Hepatocyte (in vitro differentiated cells): ENCODE results near the gene SAMD14. TPM values are rescaled to one million over a fixed set of nuclear protein-coding genes. Genes with fewer than 3 reads are reported as not detected.

Source experiments
- DNase-seq: peaks from one replicate; pipeline ENCODE4 v3.0.0-alpha.2; 2016; ENCODE audit warnings: low spot score
- H2AFZ ChIP-seq: fragments of 200-600 bp; sonication (generic); 2 replicates; pipeline ENCODE4 v1.6.0; 2016; ENCODE audit warnings: antibody characterized with exemption, mild to moderate bottlenecking
- H3K27ac ChIP-seq: fragments of 200-600 bp; sonication (generic); 2 replicates; pipeline ENCODE4 v1.5.1; 2016; ENCODE audit warnings: mild to moderate bottlenecking
- H3K27me3 ChIP-seq: fragments of 200-600 bp; sonication (generic); 2 replicates; pipeline ENCODE4 v1.6.1; 2016
- H3K36me3 ChIP-seq: fragments of 200-600 bp; sonication (generic); replicated peaks from 2 replicates; pipeline ENCODE4 v1.5.1; 2016; ENCODE audit warnings: low read depth; ENCODE audit not compliant: insufficient read depth
- H3K4me1 ChIP-seq: fragments of 200-600 bp; sonication (generic); 2 replicates; pipeline ENCODE4 v1.5.1; 2016; ENCODE audit warnings: mild to moderate bottlenecking, moderate library complexity; ENCODE audit not compliant: insufficient read depth
- H3K4me2 ChIP-seq: fragments of 200-600 bp; sonication (generic); 2 replicates; pipeline ENCODE4 v1.6.0; 2016
- H3K4me3 ChIP-seq: fragments of 200-600 bp; sonication (generic); 2 replicates; pipeline ENCODE4 v1.5.1; 2016; ENCODE audit warnings: mild to moderate bottlenecking
- H3K79me2 ChIP-seq: fragments of 200-600 bp; sonication (generic); 2 replicates; pipeline ENCODE4 v1.6.0; 2017; ENCODE audit warnings: mild to moderate bottlenecking
- H3K9me2 ChIP-seq: fragments of 200-600 bp; sonication (generic); replicated peaks from 2 replicates; pipeline ENCODE4 v1.6.0; 2017; ENCODE audit warnings: mild to moderate bottlenecking; ENCODE audit not compliant: insufficient read depth
- H3K9me3 ChIP-seq: fragments of 200-600 bp; sonication (generic); 2 replicates; pipeline ENCODE4 v1.5.1; 2016; ENCODE audit warnings: low read depth, mild to moderate bottlenecking
- H4K20me1 ChIP-seq: fragments of 200-600 bp; sonication (generic); 2 replicates; pipeline ENCODE4 v1.6.0; 2016; ENCODE audit warnings: mild to moderate bottlenecking; ENCODE audit not compliant: insufficient read depth, poor library complexity, severe bottlenecking
- EZH2 ChIP-seq: fragments of 200-600 bp; sonication (generic); IDR thresholded peaks from 2 replicates; pipeline ENCODE4 v1.6.1; 2016; ENCODE audit warnings: antibody characterized with exemption, mild to moderate bottlenecking, borderline replicate concordance
- EZH2phosphoT487 ChIP-seq: fragments of 200-600 bp; sonication (generic); IDR thresholded peaks from one replicate; pipeline ENCODE4 v1.6.1; 2018; ENCODE audit warnings: antibody characterized with exemption, mild to moderate bottlenecking, low read depth, moderate library complexity; ENCODE audit not compliant: unreplicated experiment, severe bottlenecking
- WGBS: methylation state at CpG from one replicate; pipeline ENCODE4 v1.1.6; 2016; ENCODE audit warnings: low lambda C conversion rate; ENCODE audit errors: missing lambda C conversion rate; 5-methylcytosine and 5-hydroxymethylcytosine counted together
- polyA plus RNA-seq: library from polyadenylated mRNA; unstranded; fragments of >200 nt; fragmentation: Nextera tagmentation; extraction: Ambion mirVana; gene quantifications from 2 replicates; pipeline ENCODE4 v1.2.1, GENCODE V29; 2016
- total RNA-seq: library from RNA; depleted of rRNA; stranded (reverse); fragments of >200 nt; gene quantifications from 2 replicates; pipeline ENCODE4 v1.2.3, GENCODE V29; 2014
- TF ChIP-seq, protein P1 (sequence below): fragments of 200-600 bp; sonication (generic); IDR thresholded peaks from 2 replicates; pipeline ENCODE4 v1.5.1; 2016; ENCODE audit warnings: antibody characterized with exemption, mild to moderate bottlenecking; ENCODE audit not compliant: poor library complexity

Gene SAMD14
- total and polyA plus RNA-seq, 2 experiments from 2014 or later = 3.1 to 4.2 TPM

DNA sequence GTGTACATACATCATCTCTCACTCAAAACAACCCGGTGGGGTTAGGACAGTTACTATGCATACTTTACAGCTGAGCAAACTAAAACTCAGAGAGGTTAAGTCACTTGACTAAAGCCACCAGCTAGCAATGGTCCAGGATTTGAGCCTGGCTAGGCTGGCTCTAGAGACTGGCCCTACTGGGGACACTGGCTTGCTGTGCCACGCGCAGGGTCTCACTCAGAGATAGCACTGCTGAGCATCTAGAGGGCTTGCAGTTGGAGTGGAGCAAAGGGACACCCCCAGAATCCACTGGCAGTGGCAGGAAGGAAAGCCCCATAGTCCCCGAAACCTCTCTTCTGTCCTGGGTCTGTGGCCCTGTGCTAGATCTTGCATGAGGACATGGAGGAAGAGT lies 11.1 kb downstream of the SAMD14 start:
- Histone ChIP-seq H3K4me3 (no peak overlapping the region), H3K79me2 (no peaks in the 10 kb centered on the region), H3K27ac (no peak overlapping the region), H3K9me3 (no peaks in the 10 kb centered on the region), H4K20me1 (no peaks in the 10 kb centered on the region), H3K27me3 (no peaks in the 10 kb centered on the region), H3K4me1 (peaks cover 3% of the 10 kb centered on the region), H3K36me3 (no peaks in the 10 kb centered on the region), H2AFZ (no peak overlapping the region), H3K4me2 (no peak overlapping the region), H3K9me2 (no peaks in the 10 kb centered on the region)
- 93% methylated on average over 4 of the region's 4 CpGs for WGBS
- no peak for TF ChIP-seq EZH2
- TF ChIP-seq, protein P1, sequence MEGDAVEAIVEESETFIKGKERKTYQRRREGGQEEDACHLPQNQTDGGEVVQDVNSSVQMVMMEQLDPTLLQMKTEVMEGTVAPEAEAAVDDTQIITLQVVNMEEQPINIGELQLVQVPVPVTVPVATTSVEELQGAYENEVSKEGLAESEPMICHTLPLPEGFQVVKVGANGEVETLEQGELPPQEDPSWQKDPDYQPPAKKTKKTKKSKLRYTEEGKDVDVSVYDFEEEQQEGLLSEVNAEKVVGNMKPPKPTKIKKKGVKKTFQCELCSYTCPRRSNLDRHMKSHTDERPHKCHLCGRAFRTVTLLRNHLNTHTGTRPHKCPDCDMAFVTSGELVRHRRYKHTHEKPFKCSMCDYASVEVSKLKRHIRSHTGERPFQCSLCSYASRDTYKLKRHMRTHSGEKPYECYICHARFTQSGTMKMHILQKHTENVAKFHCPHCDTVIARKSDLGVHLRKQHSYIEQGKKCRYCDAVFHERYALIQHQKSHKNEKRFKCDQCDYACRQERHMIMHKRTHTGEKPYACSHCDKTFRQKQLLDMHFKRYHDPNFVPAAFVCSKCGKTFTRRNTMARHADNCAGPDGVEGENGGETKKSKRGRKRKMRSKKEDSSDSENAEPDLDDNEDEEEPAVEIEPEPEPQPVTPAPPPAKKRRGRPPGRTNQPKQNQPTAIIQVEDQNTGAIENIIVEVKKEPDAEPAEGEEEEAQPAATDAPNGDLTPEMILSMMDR = no peak
- no peak for TF ChIP-seq EZH2phosphoT487
- DNase-seq = no peak

DNA sequence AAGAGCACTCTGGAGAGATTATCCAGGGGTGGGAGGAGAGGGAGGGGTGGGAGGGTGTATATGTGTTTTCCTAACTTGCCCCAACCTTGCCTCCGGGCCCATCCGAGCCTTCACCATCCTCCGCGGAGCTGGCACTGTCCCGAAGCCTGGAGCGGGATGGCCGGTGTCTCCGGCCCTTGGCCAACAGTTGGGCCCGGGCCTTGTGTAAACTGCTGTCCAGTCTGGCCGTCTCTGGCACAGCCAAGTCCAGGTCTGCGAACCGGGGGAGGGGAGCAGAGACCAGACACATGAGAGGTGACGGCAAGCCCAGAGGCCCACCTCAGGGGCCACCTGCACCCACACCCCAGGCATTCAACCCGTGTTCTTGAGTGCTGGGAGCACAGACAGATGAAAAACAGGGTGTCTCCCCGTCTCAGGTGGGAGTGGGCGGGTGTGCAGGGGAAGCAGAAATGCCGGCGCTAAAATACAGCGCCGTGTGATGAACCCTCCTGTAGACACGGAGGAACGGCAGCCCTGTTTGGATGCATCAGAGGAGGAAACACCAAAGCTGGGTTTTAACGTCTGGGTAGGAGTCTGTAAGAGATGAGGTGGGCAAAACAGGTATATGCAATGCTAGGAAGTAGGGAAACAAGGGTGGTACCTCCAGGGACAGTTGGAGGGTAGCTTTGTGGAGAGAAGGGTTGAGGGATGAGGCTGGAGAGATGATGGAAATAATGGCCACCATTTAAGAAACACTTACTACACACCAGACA lies 11.7 kb downstream of the SAMD14 start:
- Histone ChIP-seq H3K9me3 (no peaks in the 10 kb centered on the region), H3K36me3 (no peaks in the 10 kb centered on the region), H2AFZ (no peak overlapping the region), H3K4me1 (peaks cover 3% of the 10 kb centered on the region), H4K20me1 (no peaks in the 10 kb centered on the region), H3K79me2 (no peaks in the 10 kb centered on the region), H3K9me2 (no peaks in the 10 kb centered on the region), H3K4me2 (no peak overlapping the region), H3K4me3 (no peak overlapping the region), H3K27ac (no peak overlapping the region), H3K27me3 (no peaks in the 10 kb centered on the region)
- WGBS = 88% methylated on average over 14 of the region's 23 CpGs
- no peak for TF ChIP-seq EZH2
- TF ChIP-seq, protein P1 = no peak
- no peak for DNase-seq

DNA sequence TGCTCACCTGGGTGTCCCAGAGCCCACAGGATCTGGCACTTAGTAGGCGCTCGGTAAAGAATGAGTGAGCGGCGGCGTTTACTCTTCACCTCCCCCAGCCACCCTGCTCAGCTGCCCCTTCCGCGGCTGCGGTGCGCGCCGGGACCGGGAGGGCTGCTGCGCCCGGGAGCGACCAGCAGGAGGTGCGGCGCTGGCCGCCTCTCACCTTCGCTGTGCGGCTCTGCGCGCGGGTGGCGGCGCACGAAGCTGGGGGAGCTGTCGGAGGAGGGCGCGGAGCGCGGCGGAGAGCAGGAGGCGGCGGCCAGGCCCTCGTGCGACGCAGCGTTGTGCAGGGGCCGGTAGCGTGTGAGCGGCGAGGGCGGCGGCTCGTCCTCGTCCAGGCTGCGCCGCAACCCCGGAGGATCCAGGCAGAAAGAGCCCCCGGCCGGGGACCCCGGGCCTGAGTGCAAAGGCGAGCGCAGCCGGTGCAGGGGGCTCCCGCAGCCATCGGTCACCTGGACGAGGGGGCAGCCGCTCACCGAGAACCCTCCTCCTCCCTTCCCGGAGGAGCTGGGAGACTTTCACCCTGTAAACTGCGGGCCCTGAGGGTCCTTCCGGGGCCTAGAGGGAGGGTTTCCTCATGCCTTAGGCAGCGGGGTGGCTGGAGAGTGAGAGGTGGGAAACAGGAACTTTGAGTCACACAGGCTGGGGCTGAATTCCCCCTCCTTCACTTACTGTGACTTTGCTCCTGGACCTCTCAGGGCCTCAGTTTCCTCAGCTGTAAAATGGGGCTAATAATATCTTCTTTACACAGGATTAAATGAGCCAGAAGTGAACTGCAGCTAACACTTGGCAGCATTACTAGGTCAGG lies 12.5 kb downstream of the SAMD14 start:
- Histone ChIP-seq H3K27ac (no peak overlapping the region), H3K4me3 (no peak overlapping the region), H2AFZ (peak overlapping the region; percentile 6), H3K4me1 (peaks cover 3% of the 10 kb centered on the region), H3K79me2 (no peaks in the 10 kb centered on the region), H3K9me3 (no peaks in the 10 kb centered on the region), H4K20me1 (no peaks in the 10 kb centered on the region), H3K27me3 (no peaks in the 10 kb centered on the region), H3K9me2 (no peaks in the 10 kb centered on the region), H3K4me2 (peak overlapping the region; percentile 73), H3K36me3 (no peaks in the 10 kb centered on the region)
- 6% methylated on average over 62 of the region's 64 CpGs for WGBS
- DNase-seq = peak; percentile 92
- TF ChIP-seq, protein P1 = peak; percentile 61
- no peak for TF ChIP-seq EZH2phosphoT487
